Neural cell (in vitro differentiated cells): ENCODE measurements around the gene WDR75.

Source experiments
- CTCF ChIP-seq: fragments of 450-650 bp; IDR thresholded peaks from 2 replicates; pipeline ENCODE4 v1.5.1; 2014; ENCODE audit warnings: antibody characterized with exemption, mild to moderate bottlenecking, moderate library complexity; ENCODE audit not compliant: poor library complexity, severe bottlenecking
- EZH2 ChIP-seq: fragments of 200-600, 300-800 bp; shearing (Covaris generic), sonication (generic); IDR thresholded peaks from 2 replicates; pipeline ENCODE4 v1.6.1; 2014; ENCODE audit warnings: antibody characterized with exemption, low read length, borderline replicate concordance, mild to moderate bottlenecking; ENCODE audit not compliant: insufficient read depth, poor library complexity, severe bottlenecking
- MXI1 ChIP-seq: fragments of 450-650 bp; conservative IDR thresholded peaks from 2 replicates; pipeline ENCODE4 v1.6.1; 2014; ENCODE audit warnings: antibody characterized with exemption, mild to moderate bottlenecking; ENCODE audit not compliant: poor library complexity, severe bottlenecking
- POLR2AphosphoS5 ChIP-seq: IDR thresholded peaks from 2 replicates; pipeline ENCODE4 v1.6.1; 2012
- SMC3 ChIP-seq: fragments of 450-650 bp; conservative IDR thresholded peaks from 2 replicates; pipeline ENCODE4 v1.6.1; 2014; ENCODE audit warnings: antibody characterized with exemption, mild to moderate bottlenecking, moderate library complexity; ENCODE audit not compliant: poor library complexity

GRCh38 chr2:189427872-189428271 is 13.4 kb upstream of the WDR75 start:
- TF ChIP-seq CTCF (no peak), EZH2 (no peak), SMC3 (no peak), POLR2AphosphoS5 (no peak), MXI1 (no peak)
